Peyer's patch (tissue), 4 donors: ENCODE results near the gene FTHL17. TPM values are rescaled to one million over a fixed set of nuclear protein-coding genes. Genes with fewer than 3 reads are reported as not detected.

ENCODE experiments used
- DNase-seq, 3 donors: peaks; one replicate each; pipeline ENCODE4 v3.0.0-alpha.2; 2017 to 2019
- H3K27ac ChIP-seq, 4 donors: fragments of 200-600 bp; sonication (generic); one replicate each; pipeline ENCODE4 v1.5.1; 2016 to 2019
- H3K27me3 ChIP-seq, 2 donors: fragments of 200-600 bp; sonication (generic); one replicate each; pipeline ENCODE4 v1.5.1; 2019
- H3K36me3 ChIP-seq, 3 donors: fragments of 200-600 bp; sonication (generic); one replicate each; pipeline ENCODE4 v1.5.1; 2016 to 2019
- H3K4me1 ChIP-seq, 4 donors: fragments of 200-600 bp; sonication (generic); one replicate each; pipeline ENCODE4 v1.5.1; 2016 to 2019
- H3K4me3 ChIP-seq, 4 donors: fragments of 200-600 bp; sonication (generic); 1 replicate in 3 of 4; 2 replicates in 1 of 4; pipeline ENCODE4 v1.5.1; 2016 to 2019; ENCODE audit warnings: mild to moderate bottlenecking in 1 of 4
- H3K9me3 ChIP-seq, 4 donors: fragments of 200-600 bp; sonication (generic); one replicate each; pipeline ENCODE4 v1.5.1; 2016 to 2019; ENCODE audit warnings: mild to moderate bottlenecking in 1 of 4
- CTCF ChIP-seq, 6 experiments: fragments of 450-650 bp in 4 of 6; fragments of 200-600 bp in 2 of 6; sonication (generic) in 1 of 6; IDR thresholded peaks; one replicate each; pipeline ENCODE4 v1.5.1; 2017 to 2019; ENCODE audit warnings: antibody characterized with exemption in 6 of 6, mild to moderate bottlenecking in 3 of 6, moderate library complexity in 1 of 6
- POLR2A ChIP-seq, 2 donors: fragments of 450-650 bp; IDR thresholded peaks; one replicate each; pipeline ENCODE4 v1.5.1; 2017; ENCODE audit warnings: antibody characterized with exemption in 2 of 2, mild to moderate bottlenecking in 2 of 2, moderate library complexity in 2 of 2
- total RNA-seq, 4 donors: library from RNA; depleted of rRNA; stranded (reverse); fragments of >200 nt; gene quantifications; one replicate each; pipeline ENCODE4 v1.1.0, GENCODE V29; 2016

FTHL17 gene
- total RNA-seq, 4 donors from 2014 or later = not detected

DNA sequence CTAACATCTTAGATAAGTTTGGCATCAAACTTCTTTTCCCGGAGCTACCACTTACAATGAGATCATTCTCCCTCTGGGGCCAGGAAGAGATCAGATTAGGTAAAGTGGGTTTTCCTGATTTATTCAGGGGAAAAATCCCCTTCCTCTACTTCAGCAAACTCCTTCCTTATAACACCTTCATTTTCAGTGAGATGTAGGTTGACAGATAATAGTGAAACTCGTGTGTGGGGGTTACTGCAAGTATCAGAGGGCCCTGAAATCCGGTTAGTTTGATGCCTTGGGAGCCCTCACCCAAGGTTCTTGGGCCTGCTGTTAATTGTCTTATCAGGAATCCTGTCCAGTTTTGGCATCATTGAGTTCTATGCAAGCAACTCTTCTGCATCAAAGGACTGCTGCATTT, 10.8 kb downstream of the FTHL17 start:
- Histone ChIP-seq H3K4me3 (no peak overlapping the region), H3K36me3 (no peaks in the 10 kb centered on the region), H3K27ac (no peak overlapping the region), H3K4me1 (no peaks in the 10 kb centered on the region), H3K27me3 (no peaks in the 10 kb centered on the region), H3K9me3 (no peaks in the 10 kb centered on the region)
- no peak for TF ChIP-seq CTCF (IDR thresholded peaks at IDR 0.05)
- no peak for TF ChIP-seq POLR2A (IDR thresholded peaks at IDR 0.05)
- DNase-seq = no peak

- H3K36me3 ChIP-seq = no peaks in the 10 kb centered on the region
- DNase-seq = no peak
- no peaks in the 10 kb centered on the region for H3K9me3 ChIP-seq
- H3K4me3 ChIP-seq = no peak overlapping the region
- no peak overlapping the region for H3K27ac ChIP-seq
- H3K4me1 ChIP-seq = no peaks in the 10 kb centered on the region
- TF ChIP-seq CTCF (IDR thresholded peaks at IDR 0.05) (no peak), POLR2A (IDR thresholded peaks at IDR 0.05) (no peak)
- no peaks in the 10 kb centered on the region for H3K27me3 ChIP-seq
These were observed 11.8 kb downstream of the FTHL17 start for GRCh38 chrX:31060016-31060415.

DNA sequence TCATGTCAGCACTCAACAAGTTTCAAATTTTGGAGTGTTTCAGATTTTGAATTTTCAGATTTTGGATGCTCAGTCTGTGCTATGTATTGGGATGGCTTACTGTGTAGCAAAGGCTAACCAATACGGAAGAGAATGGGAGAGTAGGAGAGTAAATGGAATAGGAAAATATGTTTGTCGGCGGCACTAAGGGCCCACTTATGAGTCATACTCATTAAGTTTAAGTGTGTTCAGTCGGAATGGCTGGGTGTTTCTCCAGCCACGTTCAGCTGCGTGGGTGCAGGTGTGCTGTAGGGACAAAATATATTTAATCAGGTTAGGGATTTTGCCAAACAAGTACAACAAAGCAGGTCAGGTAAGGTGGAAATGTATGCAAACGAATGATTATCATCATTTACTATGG, 13.6 kb downstream of the FTHL17 start:
- Histone ChIP-seq H3K4me1 (no peaks in the 10 kb centered on the region), H3K27ac (no peak overlapping the region), H3K27me3 (no peaks in the 10 kb centered on the region), H3K36me3 (no peaks in the 10 kb centered on the region), H3K9me3 (no peaks in the 10 kb centered on the region), H3K4me3 (no peak overlapping the region)
- no peak for DNase-seq
- no peak for TF ChIP-seq POLR2A (IDR thresholded peaks at IDR 0.05)
- no peak for TF ChIP-seq CTCF (IDR thresholded peaks at IDR 0.05)

DNA sequence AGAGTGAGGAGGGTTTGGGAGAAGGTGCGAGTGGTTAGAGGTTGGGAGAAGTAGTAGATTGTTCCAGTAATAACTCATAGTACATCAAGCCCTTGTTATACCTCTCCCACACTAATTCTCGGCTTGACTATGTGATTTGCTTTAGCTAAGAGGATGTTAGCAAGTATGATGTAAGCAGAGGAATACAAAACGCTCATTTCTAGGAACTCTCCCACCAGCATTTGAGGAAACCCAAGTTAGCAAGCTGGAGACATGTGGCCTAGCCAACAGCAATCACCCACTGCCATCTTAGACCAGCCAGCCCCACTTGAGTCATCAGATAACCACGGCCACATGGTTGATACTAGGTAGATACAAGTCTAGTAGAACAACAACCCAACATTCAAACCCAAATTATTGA, 14.2 kb downstream of the FTHL17 start:
- no peaks in the 10 kb centered on the region for H3K9me3 ChIP-seq
- H3K27me3 ChIP-seq = no peaks in the 10 kb centered on the region
- no peak overlapping the region for H3K27ac ChIP-seq
- no peak for TF ChIP-seq POLR2A (IDR thresholded peaks at IDR 0.05)
- TF ChIP-seq CTCF (IDR thresholded peaks at IDR 0.05) = no peak
- DNase-seq = no peak
- H3K36me3 ChIP-seq = no peaks in the 10 kb centered on the region
- no peaks in the 10 kb centered on the region for H3K4me1 ChIP-seq
- no peak overlapping the region for H3K4me3 ChIP-seq

- H3K9me3 ChIP-seq = no peaks in the 10 kb centered on the region
- H3K27me3 ChIP-seq = no peaks in the 10 kb centered on the region
- DNase-seq = no peak
- no peak overlapping the region for H3K4me3 ChIP-seq
- no peaks in the 10 kb centered on the region for H3K36me3 ChIP-seq
- H3K27ac ChIP-seq = no peak overlapping the region
- H3K4me1 ChIP-seq = no peaks in the 10 kb centered on the region
- TF ChIP-seq POLR2A (IDR thresholded peaks at IDR 0.05) (no peak), CTCF (IDR thresholded peaks at IDR 0.05) (no peak)
These were observed 14.6 kb downstream of the FTHL17 start for GRCh38 chrX:31057291-31057690.

- TF ChIP-seq POLR2A (IDR thresholded peaks at IDR 0.05) (no peak), CTCF (IDR thresholded peaks at IDR 0.05) (no peak)
- no peaks in the 10 kb centered on the region for H3K9me3 ChIP-seq
- no peak overlapping the region for H3K27ac ChIP-seq
- no peaks in the 10 kb centered on the region for H3K4me1 ChIP-seq
- H3K36me3 ChIP-seq = no peaks in the 10 kb centered on the region
- DNase-seq = no peak
- H3K27me3 ChIP-seq = no peaks in the 10 kb centered on the region
- H3K4me3 ChIP-seq = no peak overlapping the region
These were observed 18.2 kb downstream of the FTHL17 start for GRCh38 chrX:31053621-31054020.
